Naive thymus-derived CD4-positive, alpha-beta T cell (primary cell): ENCODE measurements around the gene TTC23L. TPM values are rescaled to one million over a fixed set of nuclear protein-coding genes. Genes with fewer than 3 reads are reported as not detected.

Experiments used
- ATAC-seq: fragments of 150-1000 bp; cut with Tn5 transposase; 2 replicates; pipeline ENCODE4 v1.10.0; 2021; ENCODE audit warnings: mild to moderate bottlenecking, moderate library complexity
- CTCF ChIA-PET: fragments of 350-600 bp; sonication (Branson Sonifier 250); formaldehyde crosslinking; loops from one replicate; lab custom pipeline; 2021; ENCODE audit warnings: antibody characterized with exemption; lab: Charles Lee
- POLR2A ChIA-PET: fragments of 350-600 bp; sonication (Branson Sonifier 250); formaldehyde crosslinking; loops from one replicate; lab custom pipeline; 2021; ENCODE audit warnings: antibody characterized with exemption, inconsistent platforms; lab: Charles Lee
- DNase-seq, 9 donors: peaks; one replicate each; pipeline versions ENCODE4 v3.0.0 to v3.0.0-alpha.2; 2020 to 2022; ENCODE audit warnings: mixed read lengths in 1 of 9
- H3K27ac ChIP-seq: one replicate; pipeline ENCODE4 v1.7.0; 2013; ENCODE audit warnings: mild to moderate bottlenecking, low read depth, low read length, moderate library complexity
- H3K27me3 ChIP-seq, 2 donors: one replicate each; pipeline ENCODE4 v1.7.0; 2013; ENCODE audit warnings: low read length in 2 of 2, mild to moderate bottlenecking in 2 of 2, moderate library complexity in 2 of 2; ENCODE audit not compliant: control insufficient read depth in 2 of 2, insufficient read depth in 2 of 2
- H3K36me3 ChIP-seq, 3 experiments: 1 replicate in 2 of 3; 2 replicates in 1 of 3; pipeline ENCODE4 v1.7.0; 2013; ENCODE audit warnings: low read length in 3 of 3, mild to moderate bottlenecking in 3 of 3, moderate library complexity in 1 of 3; ENCODE audit not compliant: insufficient read depth in 3 of 3, control insufficient read depth in 2 of 3
- H3K4me1 ChIP-seq, 2 donors: one replicate each; pipeline ENCODE4 v1.7.0; 2013; ENCODE audit warnings: low read length in 2 of 2, mild to moderate bottlenecking in 2 of 2, moderate library complexity in 1 of 2; ENCODE audit not compliant: control insufficient read depth in 2 of 2, insufficient read depth in 2 of 2
- H3K4me3 ChIP-seq: 2 replicates; pipeline ENCODE4 v1.7.0; 2013; ENCODE audit warnings: mild to moderate bottlenecking, low read length
- H3K9me3 ChIP-seq, 3 experiments: 1 replicate in 2 of 3; 2 replicates in 1 of 3; pipeline ENCODE4 v1.7.0; 2013; ENCODE audit warnings: low read length in 3 of 3; ENCODE audit not compliant: control insufficient read depth in 2 of 3
- H3K27ac Mint-ChIP-seq, 9 donors: one replicate each; pipeline ENCODE4 v1.8.0; 2020 to 2022; ENCODE audit warnings: mixed read lengths in 9 of 9, mild to moderate bottlenecking in 8 of 9, moderate library complexity in 5 of 9, inconsistent platforms in 2 of 9
- H3K27me3 Mint-ChIP-seq, 5 donors: one replicate each; pipeline ENCODE4 v1.8.0; 2021 to 2022; ENCODE audit warnings: mixed read lengths in 5 of 5, mild to moderate bottlenecking in 1 of 5
- H3K36me3 Mint-ChIP-seq, 5 donors: one replicate each; pipeline ENCODE4 v1.8.0; 2020 to 2022; ENCODE audit warnings: mixed read lengths in 5 of 5, mild to moderate bottlenecking in 3 of 5, inconsistent platforms in 1 of 5
- H3K4me1 Mint-ChIP-seq, 7 donors: one replicate each; pipeline ENCODE4 v1.8.0; 2020 to 2022; ENCODE audit warnings: mixed read lengths in 7 of 7, mild to moderate bottlenecking in 3 of 7, inconsistent platforms in 1 of 7
- H3K4me3 Mint-ChIP-seq, 10 donors: one replicate each; pipeline ENCODE4 v1.8.0; 2020 to 2022; ENCODE audit warnings: mild to moderate bottlenecking in 10 of 10, mixed read lengths in 10 of 10, moderate library complexity in 6 of 10, inconsistent platforms in 2 of 10
- H3K9me3 Mint-ChIP-seq, 11 donors: one replicate each; pipeline ENCODE4 v1.8.0; 2020 to 2022; ENCODE audit warnings: mixed read lengths in 11 of 11, mild to moderate bottlenecking in 4 of 11, inconsistent platforms in 1 of 11, moderate library complexity in 1 of 11
- intact Hi-C, 2 donors: fragments of 100-400 bp; cut with micrococcal nuclease; formaldehyde crosslinking; loops; one replicate each; pipeline ENCODE4 v1.15.1; 2023
- polyA plus RNA-seq, 2 donors: library from polyadenylated mRNA; unstranded; fragments of 300-500 nt; fragmentation: Illumina TruSeq; gene quantifications; one replicate each; pipeline ENCODE4 v1.2.3, GENCODE V29; 2021
- total RNA-seq, 6 experiments: library from RNA in 5 of 6; stranded (reverse) in 5 of 6; gene quantifications; 1 replicate in 5 of 6; 2 replicates in 1 of 6; pipeline ENCODE4 v1.2.3 and lab custom pipeline; 2021 to 2026

Gene TTC23L
- total and polyA plus RNA-seq, 7 experiments from 2014 or later = 0.57 to 1.9 (median 1.00) TPM; not detected in 4

- H3K27ac Mint-ChIP-seq = peak within 1 kb of the TSS; percentile 86 to 98 (median 94)
- peaks cover 0 to 23% (median 9%) of the 10 kb centered on the region in 5 donors for H3K36me3 Mint-ChIP-seq
- peak; percentile 93 to 99 (median 97) for DNase-seq
- ChIA-PET POLR2A (interaction anchor here (0.5 to 3.8 kb wide), 10 partner anchors 10 to 1313 kb away, joined by 3 to 91 read pairs (median 4); partner anchors contain the start of genes AMACR, BRIX1, NADK2 and RAD1), CTCF (interaction anchor here (1.1 to 1.6 kb wide), 2 partner anchors 13 to 689 kb away, joined by 3 to 19 read pairs; partner anchors contain the start of genes BRIX1 and RAD1)
- H3K4me3 Mint-ChIP-seq = peak within 1 kb of the TSS; percentile 94 to 99 (median 96)
- peaks cover 19 to 44% (median 36%) of the 10 kb centered on the region in 7 donors for H3K4me1 Mint-ChIP-seq
- no peaks in the 10 kb centered on the region for H3K27me3 Mint-ChIP-seq
- H3K4me3 ChIP-seq = peak within 1 kb of the TSS; percentile 75
- intact Hi-C loops = loop anchor here (1.0 to 10.0 kb wide), 11 partner anchors 14 to 1948 kb away; partner anchors contain the start of genes BRIX1 (in 2 of the 2), LMBRD2 (in 2 of the 2), NIPBL (in 2 of the 2) and RAD1 (in 2 of the 2)
- peak; percentile 93 for ATAC-seq
- H3K27me3 ChIP-seq = no peaks in the 10 kb centered on the region
- H3K4me1 ChIP-seq = peaks cover 15 to 18% of the 10 kb centered on the region in 2 donors
- H3K27ac ChIP-seq = peak within 1 kb of the TSS; percentile 93
- no peaks in the 10 kb centered on the region for H3K9me3 ChIP-seq
- no peaks in the 10 kb centered on the region for H3K9me3 Mint-ChIP-seq
- peaks cover 0 to 22% (median 20%) of the 10 kb centered on the region in 3 experiments for H3K36me3 ChIP-seq
Observed at GRCh38 chr5:34929134-34929719, 90.3 kb downstream of the TTC23L start, which contains the start of gene DNAJC21. TSS of gene DNAJC21 (plus strand) at chr5:34929559. CDS start at chr5:34929820, 261 bp downstream.

DNA sequence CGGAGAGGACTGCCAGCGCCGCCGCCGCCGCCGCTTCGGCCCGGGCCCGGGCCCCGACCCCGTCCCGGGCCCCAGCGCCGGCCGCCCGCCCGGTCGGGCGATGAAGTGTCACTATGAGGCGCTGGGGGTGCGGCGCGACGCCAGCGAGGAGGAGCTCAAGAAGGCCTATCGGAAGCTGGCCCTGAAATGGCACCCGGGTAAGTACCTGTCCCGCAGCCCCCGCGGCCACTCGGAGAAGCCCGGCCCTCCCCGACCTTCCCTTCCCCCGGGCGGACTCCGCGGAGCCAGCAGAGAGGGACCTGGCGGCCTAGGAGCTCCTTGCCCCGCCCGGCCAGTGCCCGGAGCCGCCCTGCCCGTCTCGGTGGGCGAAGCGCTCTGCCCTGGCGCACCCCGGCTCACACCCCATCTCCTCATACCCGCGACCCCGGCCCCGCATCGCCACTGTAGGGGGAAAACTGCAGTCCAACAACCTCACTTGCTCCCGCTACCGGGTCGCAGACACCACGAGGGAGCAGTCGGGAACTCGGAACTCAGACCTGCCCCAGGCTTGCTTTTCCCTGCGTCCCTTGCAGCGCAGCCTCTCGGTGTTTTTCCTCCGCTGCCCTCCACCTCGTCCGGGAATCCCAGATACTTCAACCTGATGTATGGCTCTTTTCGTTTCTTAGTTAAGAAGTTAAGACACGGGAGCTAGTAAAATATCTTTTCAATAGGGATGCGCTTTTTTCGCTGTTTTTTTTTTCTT lies 90.9 kb downstream of the TTC23L start:
- Histone ChIP-seq H3K27ac (peak overlapping the region; percentile 93), H3K9me3 (no peaks in the 10 kb centered on the region), H3K4me3 (peak overlapping the region; percentile 54), H3K27me3 (no peaks in the 10 kb centered on the region), H3K36me3 (peaks cover 0 to 16% (median 14%) of the 10 kb centered on the region in 3 experiments), H3K4me1 (peaks cover 15 to 18% of the 10 kb centered on the region in 2 donors)
- no peaks in the 10 kb centered on the region for H3K27me3 Mint-ChIP-seq
- peaks cover 0 to 21% (median 11%) of the 10 kb centered on the region in 5 donors for H3K36me3 Mint-ChIP-seq
- ChIA-PET CTCF (interaction anchor here (0.7 to 1.6 kb wide), 3 partner anchors 13 to 1247 kb away, joined by 3 to 19 read pairs (median 3); partner anchors contain the start of genes BRIX1 and RAD1), POLR2A (interaction anchor here (0.6 to 3.8 kb wide), 11 partner anchors 10 to 1312 kb away, joined by 3 to 91 read pairs (median 4); partner anchors contain the start of genes AMACR, BRIX1, NADK2 and RAD1)
- DNase-seq (peak; percentile 65 to 84 (median 76)), ATAC-seq (peak; percentile 74)
- peaks cover 21 to 46% (median 41%) of the 10 kb centered on the region in 7 donors for H3K4me1 Mint-ChIP-seq
- H3K27ac Mint-ChIP-seq = peak overlapping the region; percentile 86 to 98 (median 93)
- intact Hi-C loops = loop anchor here (1.0 to 10.0 kb wide), 11 partner anchors 15 to 1947 kb away; partner anchors contain the start of genes BRIX1 (in 2 of the 2), LMBRD2 (in 2 of the 2), NIPBL (in 2 of the 2) and RAD1 (in 2 of the 2)
- H3K4me3 Mint-ChIP-seq = peak overlapping the region; percentile 94 to 99 (median 96)
- H3K9me3 Mint-ChIP-seq = no peaks in the 10 kb centered on the region

DNA sequence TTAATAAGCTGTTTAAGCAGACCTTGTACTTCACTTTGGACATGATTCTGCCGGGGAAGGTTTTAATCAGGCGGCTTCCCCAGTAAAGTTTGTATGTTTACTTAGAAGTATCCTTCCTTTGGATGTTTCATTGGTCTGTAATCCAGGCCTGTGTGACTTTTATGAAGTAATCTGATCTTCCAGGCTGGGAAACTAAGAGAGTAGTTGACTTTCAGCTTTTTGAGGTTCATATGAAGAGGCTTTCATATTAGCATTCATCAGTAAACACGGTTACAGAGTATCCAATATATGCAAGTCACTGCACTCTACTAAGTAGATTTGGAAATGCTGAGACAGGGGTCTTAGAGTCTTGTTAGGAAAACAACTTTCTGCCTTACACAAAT lies 91.5 kb downstream of the TTC23L start:
- Histone ChIP-seq H3K36me3 (peaks cover 0 to 12% (median 8%) of the 10 kb centered on the region in 3 experiments), H3K9me3 (no peaks in the 10 kb centered on the region), H3K27me3 (no peaks in the 10 kb centered on the region), H3K4me3 (peak overlapping the region; percentile 54), H3K27ac (peak overlapping the region; percentile 93), H3K4me1 (peaks cover 15 to 18% of the 10 kb centered on the region in 2 donors)
- ChIA-PET CTCF (interaction anchor here (0.7 to 1.6 kb wide), 2 partner anchors 14 to 1246 kb away, joined by 3 to 19 read pairs; partner anchors contain the start of genes BRIX1 and RAD1), POLR2A (interaction anchor here (0.6 to 3.8 kb wide), 4 partner anchors 10 to 922 kb away, joined by 3 to 91 read pairs (median 6); partner anchors contain the start of genes AMACR, BRIX1 and RAD1)
- Mint-ChIP-seq H3K9me3 (no peaks in the 10 kb centered on the region), H3K4me1 (peaks cover 22 to 48% (median 42%) of the 10 kb centered on the region in 7 donors), H3K4me3 (peak overlapping the region; percentile 94 to 99 (median 96)), H3K27me3 (no peaks in the 10 kb centered on the region), H3K27ac (peak overlapping the region; percentile 85 to 98 (median 93)), H3K36me3 (peaks cover 0 to 19% (median 9%) of the 10 kb centered on the region in 5 donors)
- ATAC-seq = no peak
- intact Hi-C loops = loop anchor here in 1 of 2 donors (1.0 kb wide), 1 partner anchor 1312 kb away; no protein-coding TSS in a partner anchor
- no peak for DNase-seq

DNA sequence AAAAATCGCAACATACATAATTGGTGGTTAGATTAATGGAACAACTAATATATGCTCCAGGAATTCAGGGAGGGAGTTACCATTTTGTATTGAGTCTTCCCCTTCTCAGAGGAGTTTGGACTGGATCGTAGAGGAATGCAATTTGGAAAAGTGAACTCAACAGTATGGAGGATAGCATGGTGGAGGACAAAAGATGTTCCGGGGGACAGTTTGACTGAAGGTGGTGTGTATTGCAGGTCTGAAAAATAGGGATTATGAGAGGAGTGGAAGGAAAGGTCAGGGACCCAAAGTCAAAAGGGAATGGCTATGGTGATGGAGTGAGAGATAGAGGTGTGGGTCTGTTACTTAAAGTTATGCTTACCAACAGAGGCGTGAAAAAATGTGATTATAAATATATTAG lies 91.9 kb downstream of the TTC23L start:
- ChIA-PET POLR2A (interaction anchor here (0.6 to 3.8 kb wide), 3 partner anchors 9 to 45 kb away, joined by 3 to 91 read pairs (median 7); partner anchors contain the start of genes BRIX1 and RAD1), CTCF (interaction anchor here (0.7 kb wide), 1 partner anchor 1246 kb away, joined by 3 read pairs; no protein-coding TSS in a partner anchor)
- H3K27ac ChIP-seq = peak overlapping the region; percentile 93
- ATAC-seq = no peak
- Mint-ChIP-seq H3K9me3 (no peaks in the 10 kb centered on the region), H3K4me3 (peak overlapping the region; percentile 94 to 99 (median 96)), H3K27me3 (no peaks in the 10 kb centered on the region), H3K27ac (peak overlapping the region; percentile 18 to 98 (median 93)), H3K36me3 (peaks cover 0 to 17% (median 9%) of the 10 kb centered on the region in 5 donors), H3K4me1 (peaks cover 22 to 48% (median 41%) of the 10 kb centered on the region in 7 donors)
- intact Hi-C loops = loop anchor here in 1 of 2 donors (1.0 kb wide), 1 partner anchor 1311 kb away; no protein-coding TSS in a partner anchor
- H3K27me3 ChIP-seq = no peaks in the 10 kb centered on the region
- H3K9me3 ChIP-seq = no peaks in the 10 kb centered on the region
- H3K36me3 ChIP-seq = peaks cover 0 to 16% (median 5%) of the 10 kb centered on the region in 3 experiments
- peak overlapping the region; percentile 54 for H3K4me3 ChIP-seq
- peaks cover 15 to 18% of the 10 kb centered on the region in 2 donors for H3K4me1 ChIP-seq
- DNase-seq = no peak

GRCh38 chr5:34932947-34933346 lies 94.0 kb downstream of the TTC23L start:
- H3K9me3 Mint-ChIP-seq = no peaks in the 10 kb centered on the region
- no peak overlapping the region for H3K4me3 ChIP-seq
- ATAC-seq = no peak
- ChIA-PET CTCF (interaction anchor here (0.7 kb wide), 1 partner anchor 29 kb away, joined by 3 read pairs; no protein-coding TSS in a partner anchor), POLR2A (interaction anchor here (0.7 kb wide), 1 partner anchor 1512 kb away, joined by 3 read pairs; no protein-coding TSS in a partner anchor)
- no peak overlapping the region for H3K4me3 Mint-ChIP-seq
- H3K27me3 Mint-ChIP-seq = no peaks in the 10 kb centered on the region
- H3K4me1 Mint-ChIP-seq = peaks cover 22 to 48% (median 41%) of the 10 kb centered on the region in 7 donors
- no peaks in the 10 kb centered on the region for H3K27me3 ChIP-seq
- intact Hi-C loops = no loop called here
- no peak overlapping the region for H3K27ac Mint-ChIP-seq
- H3K36me3 Mint-ChIP-seq = peaks cover 5 to 19% (median 13%) of the 10 kb centered on the region in 5 donors
- H3K9me3 ChIP-seq = no peaks in the 10 kb centered on the region
- DNase-seq = no peak
- no peak overlapping the region for H3K27ac ChIP-seq
- H3K36me3 ChIP-seq = peaks cover 5 to 34% (median 8%) of the 10 kb centered on the region in 3 experiments
- H3K4me1 ChIP-seq = peaks cover 15 to 18% of the 10 kb centered on the region in 2 donors
